Gastrocnemius medialis (tissue), 4 donors: ENCODE data around the gene VTI1B.

Experiments
- CTCF ChIP-seq, 5 experiments: fragments of 450-650 bp in 3 of 5; fragments of 200-600 bp in 2 of 5; sonication (generic) in 2 of 5; IDR thresholded peaks in 4 of 5; conservative IDR thresholded peaks in 1 of 5; 1 replicate in 4 of 5; 2 replicates in 1 of 5; pipeline ENCODE4 v1.5.1; 2016 to 2019; ENCODE audit warnings: antibody characterized with exemption in 5 of 5, mild to moderate bottlenecking in 3 of 5, moderate library complexity in 3 of 5
- POLR2A ChIP-seq, 2 donors: fragments of 450-650 bp; IDR thresholded peaks; one replicate each; pipeline ENCODE4 v1.6.1; 2017; ENCODE audit warnings: antibody characterized with exemption in 2 of 2, mild to moderate bottlenecking in 2 of 2, moderate library complexity in 2 of 2

DNA sequence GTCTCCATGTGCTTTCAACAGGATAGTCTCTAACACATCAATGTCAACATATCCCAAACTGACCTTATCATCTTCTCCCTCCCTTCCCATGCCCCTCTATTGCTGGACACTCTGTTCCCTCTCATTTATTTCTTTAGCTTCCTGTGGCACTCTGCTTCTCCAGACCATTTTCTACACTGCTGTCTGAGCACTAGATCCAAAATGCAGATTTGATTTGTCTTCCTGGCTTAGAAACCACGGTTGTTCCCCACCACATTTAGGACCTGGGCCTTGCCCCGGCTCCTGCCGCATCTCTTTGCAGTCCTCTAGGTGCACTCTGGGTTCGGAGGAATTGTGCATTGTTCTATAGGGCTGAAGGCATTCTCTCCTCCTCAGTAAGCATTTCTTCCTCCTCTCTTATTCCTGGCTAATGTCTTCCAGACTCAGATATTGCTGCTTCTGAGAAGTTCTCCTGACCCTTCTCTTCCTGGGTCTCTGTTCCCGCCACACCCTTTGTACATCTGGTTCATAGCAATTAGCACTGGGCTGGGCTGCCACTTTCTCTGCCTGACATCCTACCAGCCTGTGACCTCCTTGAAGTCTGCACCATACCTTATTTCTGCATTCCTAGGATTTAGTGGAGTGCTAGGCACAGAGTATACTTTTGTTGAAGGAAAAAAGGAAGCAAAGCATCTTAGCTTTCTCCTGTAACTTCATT lies 40.8 kb downstream of the VTI1B start:
- TF ChIP-seq CTCF (IDR thresholded peaks at IDR 0.05 in 4 of 5, conservative IDR thresholded peaks at IDR 0.05 in 1 of 5) (no peak), POLR2A (IDR thresholded peaks at IDR 0.05) (no peak)
